Body of pancreas (tissue), 4 donors: ENCODE results near the gene PNMT.

ENCODE experiments used
- POLR2A ChIP-seq, 3 donors: fragments of 450-650 bp; IDR thresholded peaks; one replicate each; pipeline ENCODE4 v1.6.1; 2016; ENCODE audit warnings: antibody characterized with exemption in 3 of 3, mild to moderate bottlenecking in 2 of 3
- TF ChIP-seq, protein P1 (sequence below), 7 experiments: fragments of 450-650 bp in 4 of 7; fragments of 200-600 bp in 3 of 7; sonication (generic) in 3 of 7; IDR thresholded peaks; one replicate each; pipeline ENCODE4 v1.5.1; 2016 to 2019; ENCODE audit warnings: antibody characterized with exemption in 7 of 7

- TF ChIP-seq, protein P1, sequence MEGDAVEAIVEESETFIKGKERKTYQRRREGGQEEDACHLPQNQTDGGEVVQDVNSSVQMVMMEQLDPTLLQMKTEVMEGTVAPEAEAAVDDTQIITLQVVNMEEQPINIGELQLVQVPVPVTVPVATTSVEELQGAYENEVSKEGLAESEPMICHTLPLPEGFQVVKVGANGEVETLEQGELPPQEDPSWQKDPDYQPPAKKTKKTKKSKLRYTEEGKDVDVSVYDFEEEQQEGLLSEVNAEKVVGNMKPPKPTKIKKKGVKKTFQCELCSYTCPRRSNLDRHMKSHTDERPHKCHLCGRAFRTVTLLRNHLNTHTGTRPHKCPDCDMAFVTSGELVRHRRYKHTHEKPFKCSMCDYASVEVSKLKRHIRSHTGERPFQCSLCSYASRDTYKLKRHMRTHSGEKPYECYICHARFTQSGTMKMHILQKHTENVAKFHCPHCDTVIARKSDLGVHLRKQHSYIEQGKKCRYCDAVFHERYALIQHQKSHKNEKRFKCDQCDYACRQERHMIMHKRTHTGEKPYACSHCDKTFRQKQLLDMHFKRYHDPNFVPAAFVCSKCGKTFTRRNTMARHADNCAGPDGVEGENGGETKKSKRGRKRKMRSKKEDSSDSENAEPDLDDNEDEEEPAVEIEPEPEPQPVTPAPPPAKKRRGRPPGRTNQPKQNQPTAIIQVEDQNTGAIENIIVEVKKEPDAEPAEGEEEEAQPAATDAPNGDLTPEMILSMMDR (IDR thresholded peaks at IDR 0.05), result no peak
- TF ChIP-seq POLR2A (IDR thresholded peaks at IDR 0.05), result no peak
These were observed 25.0 kb upstream of the PNMT start for GRCh38 chr17:39643271-39643670.
